K562 (cell line): ENCODE measurements around the gene IFT122. TPM values are rescaled to one million over a fixed set of nuclear protein-coding genes. Genes with fewer than 3 reads are reported as not detected.

ENCODE experiments used
- CREB3 ChIP-seq: fragments of 450-650 bp; conservative IDR thresholded peaks from 2 replicates; pipeline ENCODE4 v1.6.1; 2016; ENCODE audit warnings: missing genetic modification characterization, low read depth, mild to moderate bottlenecking, missing compliant biosample characterization, moderate library complexity
- DACH1 ChIP-seq: fragments of 450-650 bp; IDR thresholded peaks from 2 replicates; pipeline ENCODE4 v1.6.1; 2018; ENCODE audit not compliant: partially characterized antibody
- HMG20A ChIP-seq: fragments of 450-650 bp; formaldehyde crosslinking; conservative IDR thresholded peaks from 2 replicates; pipeline ENCODE4 v1.4.0; 2020; ENCODE audit warnings: mild to moderate bottlenecking, mixed read lengths
- IRF2 ChIP-seq: sonication (generic); formaldehyde crosslinking; IDR thresholded peaks from 2 replicates; pipeline ENCODE4 v1.8.1; 2022; ENCODE audit warnings: mild to moderate bottlenecking, missing genetic modification reagents
- MGA ChIP-seq: fragments of 450-650 bp; IDR thresholded peaks from 2 replicates; pipeline ENCODE4 v1.6.1; 2016; ENCODE audit warnings: mild to moderate bottlenecking, moderate library complexity
- NFE2L1 ChIP-seq: fragments of 450-650 bp; IDR thresholded peaks from 2 replicates; pipeline ENCODE4 v1.6.1; 2016; ENCODE audit warnings: missing genetic modification characterization, low read depth, mild to moderate bottlenecking, missing compliant biosample characterization, moderate library complexity, borderline replicate concordance
- PML ChIP-seq: IDR thresholded peaks from 2 replicates; pipeline ENCODE4 v1.6.1; 2012; ENCODE audit warnings: low read length, inconsistent platforms
- RBM14 ChIP-seq: fragments of 200-400 bp; formaldehyde crosslinking; IDR thresholded peaks from 2 replicates; pipeline ENCODE4 v1.6.1; 2018; ENCODE audit warnings: low read depth, mild to moderate bottlenecking, low read length, moderate library complexity, borderline replicate concordance; ENCODE audit not compliant: insufficient read depth
- SMARCA4 ChIP-seq: fragments of 450-650 bp; IDR thresholded peaks from 2 replicates; pipeline ENCODE4 v1.6.1; 2016
- SNAPC5 ChIP-seq: fragments of 250-450 bp; sonication (Bioruptor Pico); IDR thresholded peaks from 2 replicates; pipeline ENCODE4 v1.8.0; 2021; ENCODE audit warnings: moderate library complexity, mild to moderate bottlenecking, inconsistent platforms
- ZBTB33 ChIP-seq: sonication (generic); formaldehyde crosslinking; IDR thresholded peaks from 2 replicates; pipeline ENCODE4 v1.8.1; 2023; ENCODE audit warnings: mild to moderate bottlenecking, missing genetic modification reagents
- ZNF121 ChIP-seq: sonication (generic); formaldehyde crosslinking; conservative IDR thresholded peaks from 2 replicates; pipeline ENCODE4 v1.8.0; 2022; ENCODE audit warnings: missing genetic modification reagents
- ZNF589 ChIP-seq: fragments of 200-800 bp; sonication (Bioruptor generic); IDR thresholded peaks from 2 replicates; pipeline ENCODE4 v1.6.1; 2016; ENCODE audit warnings: low read depth, missing genetic modification characterization, missing compliant biosample characterization
- ZNF699 ChIP-seq: fragments of 250-450 bp; sonication (Bioruptor Pico); IDR thresholded peaks from 2 replicates; pipeline ENCODE4 v1.8.0; 2021; ENCODE audit warnings: mild to moderate bottlenecking, moderate library complexity; ENCODE audit not compliant: insufficient replicate concordance
- polyA plus RNA-seq, 8 experiments: library from polyadenylated mRNA; depleted of rRNA in 4 of 8; stranded (reverse) in 5 of 8; unstranded in 3 of 8; fragments of >200 nt; fragmentation: Nextera tagmentation in 2 of 8; fragmentation: Illumina TruSeq in 1 of 8; extraction: Ambion mirVana in 2 of 8; extraction: Trizol in 1 of 8; gene quantifications; 2 replicates each; pipeline versions ENCODE4 v1.2.1 to v1.2.3, GENCODE V29; 2011 to 2014; ENCODE audit warnings: inconsistent platforms in 1 of 8, missing spikeins in 1 of 8
- total RNA-seq, 7 experiments: library from RNA; depleted of rRNA in 6 of 7; stranded (reverse); fragments of >200 nt in 6 of 7; fragmentation: Illumina TruSeq in 2 of 7; extraction: Trizol in 2 of 7; gene quantifications; 2 replicates each; pipeline versions ENCODE4 v1.2.1 to v1.2.3, GENCODE V29; 2011 to 2021; ENCODE audit warnings: low replicate concordance in 1 of 7

IFT122 gene
- total and polyA plus RNA-seq, 9 of the 15 experiments (the other 6 are each of a cell fraction or from before 2014, with no cell fraction given) = 2.4 to 11.5 (median 7.7) TPM

GRCh38 chr3:129399895-129400357 lies 40.1 kb upstream of the IFT122 start (continued):
- TF ChIP-seq RBM14 (no peak), ZBTB33 (CRISPR knock-in tag) (peak; percentile 52), MGA (no peak), NFE2L1 (tag) (no peak), HMG20A (CRISPR knock-in tag) (no peak), DACH1 (no peak), SMARCA4 (no peak), SNAPC5 (CRISPR knock-in tag) (peak; percentile 73), IRF2 (CRISPR knock-in tag) (no peak), ZNF121 (CRISPR knock-in tag) (0 out of 2 replicates have a peak, but pooled peaks have one; percentile 21), ZNF699 (CRISPR knock-in tag) (no peak), ZNF589 (no peak), CREB3 (tag) (no peak), PML (peak; percentile 99)
